ENCODE measurements around the gene SYT17. TPM values are rescaled to one million over a fixed set of nuclear protein-coding genes. Genes with fewer than 3 reads are reported as not detected.

SYT17 gene
- total RNA-seq, 4 donors from 2014 or later: 4.2 to 9.0 (median 6.3) TPM

- ATAC-seq: no peak
- H3K4me1 ChIP-seq: peaks cover 0 to 14% (median 0%) of the 10 kb centered on the region in 3 donors
- TF ChIP-seq POLR2AphosphoS5 (IDR thresholded peaks at IDR 0.05) (no peak), EP300 (IDR thresholded peaks at IDR 0.05) (no peak), POLR2A (IDR thresholded peaks at IDR 0.05) (no peak)
- TF ChIP-seq, protein P1, sequence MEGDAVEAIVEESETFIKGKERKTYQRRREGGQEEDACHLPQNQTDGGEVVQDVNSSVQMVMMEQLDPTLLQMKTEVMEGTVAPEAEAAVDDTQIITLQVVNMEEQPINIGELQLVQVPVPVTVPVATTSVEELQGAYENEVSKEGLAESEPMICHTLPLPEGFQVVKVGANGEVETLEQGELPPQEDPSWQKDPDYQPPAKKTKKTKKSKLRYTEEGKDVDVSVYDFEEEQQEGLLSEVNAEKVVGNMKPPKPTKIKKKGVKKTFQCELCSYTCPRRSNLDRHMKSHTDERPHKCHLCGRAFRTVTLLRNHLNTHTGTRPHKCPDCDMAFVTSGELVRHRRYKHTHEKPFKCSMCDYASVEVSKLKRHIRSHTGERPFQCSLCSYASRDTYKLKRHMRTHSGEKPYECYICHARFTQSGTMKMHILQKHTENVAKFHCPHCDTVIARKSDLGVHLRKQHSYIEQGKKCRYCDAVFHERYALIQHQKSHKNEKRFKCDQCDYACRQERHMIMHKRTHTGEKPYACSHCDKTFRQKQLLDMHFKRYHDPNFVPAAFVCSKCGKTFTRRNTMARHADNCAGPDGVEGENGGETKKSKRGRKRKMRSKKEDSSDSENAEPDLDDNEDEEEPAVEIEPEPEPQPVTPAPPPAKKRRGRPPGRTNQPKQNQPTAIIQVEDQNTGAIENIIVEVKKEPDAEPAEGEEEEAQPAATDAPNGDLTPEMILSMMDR (IDR thresholded peaks at IDR 0.05): no peak
- no peaks in the 10 kb centered on the region for H3K27me3 ChIP-seq
- H3K27ac ChIP-seq: no peak overlapping the region
- no peaks in the 10 kb centered on the region for H3K36me3 ChIP-seq
- no peak overlapping the region for H3K4me3 ChIP-seq
- WGBS, 2 donors (ENCODE audit: low coverage in 1 of 2): 81 to 97% methylated on average over 4 of the region's 4 CpGs
- peaks cover 0 to 17% (median 0%) of the 10 kb centered on the region in 3 donors for H3K9me3 ChIP-seq
Measured at GRCh38 chr16:19235478-19235877, 67.4 kb downstream of the SYT17 start.

- peaks cover 0 to 16% (median 0%) of the 10 kb centered on the region in 3 donors for H3K4me1 ChIP-seq
- WGBS, 2 donors (ENCODE audit: low coverage in 1 of 2): 92% methylated on average over 2 to 4 of the region's 4 CpGs
- H3K9me3 ChIP-seq: peaks cover 0 to 17% (median 0%) of the 10 kb centered on the region in 3 donors
- no peak for ATAC-seq
- H3K36me3 ChIP-seq: no peaks in the 10 kb centered on the region
- no peak overlapping the region for H3K27ac ChIP-seq
- no peak overlapping the region for H3K4me3 ChIP-seq
- TF ChIP-seq EP300 (IDR thresholded peaks at IDR 0.05): no peak
- TF ChIP-seq, protein P1 (IDR thresholded peaks at IDR 0.05): no peak
- no peaks in the 10 kb centered on the region for H3K27me3 ChIP-seq
Measured at GRCh38 chr16:19235886-19236285, 67.8 kb downstream of the SYT17 start.

DNA sequence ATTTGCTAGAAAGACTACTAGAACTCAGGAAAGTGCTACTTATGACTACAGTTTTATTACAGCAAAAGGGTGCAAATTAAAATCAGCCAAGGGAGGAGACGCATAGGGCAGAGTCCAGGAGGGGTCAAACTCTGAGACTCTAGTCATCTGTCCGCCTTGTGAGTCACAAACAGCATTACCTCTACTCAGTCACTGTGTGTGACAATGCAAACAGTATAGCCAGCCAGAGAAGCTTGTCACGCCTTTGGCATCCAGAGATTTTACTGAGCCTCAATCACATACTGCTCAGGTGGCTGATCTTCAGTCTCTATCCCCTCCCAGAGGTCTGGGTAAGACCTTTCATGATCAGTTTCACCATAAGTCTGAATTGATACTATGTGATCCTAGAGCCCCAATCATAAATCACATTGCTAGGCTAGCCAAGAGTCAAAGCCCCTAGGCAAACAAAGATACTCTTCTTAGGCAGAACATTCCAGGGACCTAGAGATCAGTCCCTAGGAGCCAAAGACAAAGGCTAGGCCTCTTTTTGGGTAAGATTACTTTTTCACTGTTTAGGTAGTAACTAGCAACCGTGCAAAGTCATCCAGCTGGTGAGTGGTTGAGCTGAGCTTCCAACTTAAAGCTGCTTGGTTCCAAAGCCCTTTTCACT, 68.6 kb downstream of the SYT17 start:
- no peak overlapping the region for H3K4me3 ChIP-seq
- H3K27me3 ChIP-seq: no peaks in the 10 kb centered on the region
- no peak for ATAC-seq
- 78 to 93% methylated on average over 3 to 4 of the region's 4 CpGs for WGBS, 2 donors (ENCODE audit: low coverage in 1 of 2)
- peaks cover 0 to 17% (median 0%) of the 10 kb centered on the region in 3 donors for H3K9me3 ChIP-seq
- TF ChIP-seq, protein P1 (IDR thresholded peaks at IDR 0.05): no peak
- no peak for TF ChIP-seq POLR2A (IDR thresholded peaks at IDR 0.05)
- no peak for TF ChIP-seq EP300 (IDR thresholded peaks at IDR 0.05)
- no peak for TF ChIP-seq POLR2AphosphoS5 (IDR thresholded peaks at IDR 0.05)
- H3K36me3 ChIP-seq: no peaks in the 10 kb centered on the region
- no peak overlapping the region for H3K27ac ChIP-seq
- H3K4me1 ChIP-seq: peaks cover 0 to 16% (median 0%) of the 10 kb centered on the region in 3 donors

GRCh38 chr16:19238406-19238805, 70.4 kb downstream of the SYT17 start:
- Histone ChIP-seq H3K9me3 (peaks cover 0 to 17% (median 0%) of the 10 kb centered on the region in 3 donors), H3K4me1 (peaks cover 0 to 16% (median 0%) of the 10 kb centered on the region in 3 donors), H3K27ac (no peak overlapping the region), H3K27me3 (no peaks in the 10 kb centered on the region), H3K4me3 (no peak overlapping the region), H3K36me3 (no peaks in the 10 kb centered on the region)
- 94% methylated on average over 2 of the region's 4 CpGs; no CpG with 5 or more reads in 1 of the 2 donors for WGBS, 2 donors (ENCODE audit: low coverage in 1 of 2)
- no peak for ATAC-seq
- TF ChIP-seq POLR2A (IDR thresholded peaks at IDR 0.05): no peak
- TF ChIP-seq POLR2AphosphoS5 (IDR thresholded peaks at IDR 0.05): no peak
- TF ChIP-seq, protein P1 (IDR thresholded peaks at IDR 0.05): no peak
- TF ChIP-seq EP300 (IDR thresholded peaks at IDR 0.05): no peak
